ENCODE results near the gene TBC1D3B.
"Not testable (repeated sequence)": the region's sequence is repeated elsewhere in the genome, so short reads cannot be mapped to it uniquely, and the experiment has no call there.

Gene TBC1D3B

DNA sequence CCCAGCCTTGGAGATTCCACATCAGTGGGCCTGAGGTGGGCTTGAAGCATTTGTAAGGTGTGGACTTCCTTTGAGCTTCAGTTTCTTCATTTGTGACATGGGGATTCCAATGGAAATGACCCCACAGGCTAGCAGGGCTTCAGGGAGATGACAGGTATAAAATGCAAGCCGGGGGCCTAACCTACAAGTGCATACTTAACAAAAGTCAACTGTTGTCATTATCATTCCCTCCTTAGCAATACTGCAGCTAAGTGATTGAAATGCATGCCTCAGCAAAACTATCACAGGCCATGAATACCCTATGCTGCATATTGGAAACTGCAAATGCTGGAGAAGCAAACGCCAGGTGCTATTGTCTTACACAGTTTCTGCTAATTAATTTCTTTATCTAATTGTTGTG is 53.0 kb downstream of the TBC1D3B start:
- H3K4me1 ChIP-seq (ENCODE audit: insufficient read depth, low read length, severe bottlenecking) = peaks cover 4% of the 10 kb centered on the region
- no peaks in the 10 kb centered on the region for H3K9me2 ChIP-seq (ENCODE audit: low read depth, low read length)
- H4K20me1 ChIP-seq (ENCODE audit: insufficient read depth, low read length) = no peaks in the 10 kb centered on the region
- H3K27me3 ChIP-seq (ENCODE audit: insufficient read depth, low read length) = no peaks in the 10 kb centered on the region
- H3F3A ChIP-seq (ENCODE audit: insufficient read depth, low read length) = no peaks in the 10 kb centered on the region
- H2AFZ ChIP-seq (ENCODE audit: low read length) = no peak overlapping the region
- H3K27ac ChIP-seq (ENCODE audit: low read depth, low read length, poor library complexity, severe bottlenecking) = no peak overlapping the region
- H3K4me3 ChIP-seq (ENCODE audit: low read depth, low read length, poor library complexity, severe bottlenecking) = no peak overlapping the region
- no peak overlapping the region for H3K4me2 ChIP-seq (ENCODE audit: low read length)
- peaks cover 9% of the 10 kb centered on the region; the same call in 1 of the 2 replicates for H3K9me3 ChIP-seq (ENCODE audit: low read length)
- H3K9ac ChIP-seq (ENCODE audit: low read length) = no peak overlapping the region
- TF ChIP-seq, protein P1, sequence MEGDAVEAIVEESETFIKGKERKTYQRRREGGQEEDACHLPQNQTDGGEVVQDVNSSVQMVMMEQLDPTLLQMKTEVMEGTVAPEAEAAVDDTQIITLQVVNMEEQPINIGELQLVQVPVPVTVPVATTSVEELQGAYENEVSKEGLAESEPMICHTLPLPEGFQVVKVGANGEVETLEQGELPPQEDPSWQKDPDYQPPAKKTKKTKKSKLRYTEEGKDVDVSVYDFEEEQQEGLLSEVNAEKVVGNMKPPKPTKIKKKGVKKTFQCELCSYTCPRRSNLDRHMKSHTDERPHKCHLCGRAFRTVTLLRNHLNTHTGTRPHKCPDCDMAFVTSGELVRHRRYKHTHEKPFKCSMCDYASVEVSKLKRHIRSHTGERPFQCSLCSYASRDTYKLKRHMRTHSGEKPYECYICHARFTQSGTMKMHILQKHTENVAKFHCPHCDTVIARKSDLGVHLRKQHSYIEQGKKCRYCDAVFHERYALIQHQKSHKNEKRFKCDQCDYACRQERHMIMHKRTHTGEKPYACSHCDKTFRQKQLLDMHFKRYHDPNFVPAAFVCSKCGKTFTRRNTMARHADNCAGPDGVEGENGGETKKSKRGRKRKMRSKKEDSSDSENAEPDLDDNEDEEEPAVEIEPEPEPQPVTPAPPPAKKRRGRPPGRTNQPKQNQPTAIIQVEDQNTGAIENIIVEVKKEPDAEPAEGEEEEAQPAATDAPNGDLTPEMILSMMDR (IDR thresholded peaks at IDR 0.05; ENCODE audit: low read length) = no peak
- no peak for TF ChIP-seq EZH2 (IDR thresholded peaks at IDR 0.05; ENCODE audit: borderline replicate concordance, low read length)
- H3K36me3 ChIP-seq (ENCODE audit: insufficient read depth, low read length) = no peaks in the 10 kb centered on the region
- no peaks in the 10 kb centered on the region for H3K79me2 ChIP-seq (ENCODE audit: insufficient read depth, low read length)

DNA sequence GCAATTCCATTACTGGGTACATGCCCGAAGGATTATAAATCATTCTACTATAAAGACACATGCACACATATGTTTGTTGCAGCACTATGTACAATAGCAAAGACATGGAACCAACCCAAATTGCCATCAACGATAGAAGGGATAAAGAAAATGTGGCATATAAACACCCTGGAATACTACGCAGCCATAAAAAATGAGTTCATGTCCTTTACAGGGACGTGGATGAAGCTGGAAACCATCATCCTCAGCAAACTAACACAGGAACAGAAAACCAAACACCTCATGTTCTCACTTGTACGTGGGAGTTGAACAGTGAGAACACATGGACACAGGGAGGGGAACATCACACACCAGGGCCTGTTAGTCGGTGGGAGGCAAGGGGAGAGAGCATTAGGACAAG is 55.3 kb downstream of the TBC1D3B start:
- H2AFZ ChIP-seq (ENCODE audit: low read length); H4K20me1 ChIP-seq (ENCODE audit: insufficient read depth, low read length); H3K4me2 ChIP-seq (ENCODE audit: low read length); H3K4me3 ChIP-seq (ENCODE audit: low read depth, low read length, poor library complexity, severe bottlenecking); H3K36me3 ChIP-seq (ENCODE audit: insufficient read depth, low read length); H3K9me2 ChIP-seq (ENCODE audit: low read depth, low read length); H3K79me2 ChIP-seq (ENCODE audit: insufficient read depth, low read length); H3K27me3 ChIP-seq (ENCODE audit: insufficient read depth, low read length); H3F3A ChIP-seq (ENCODE audit: insufficient read depth, low read length); H3K9me3 ChIP-seq (ENCODE audit: low read length); H3K4me1 ChIP-seq (ENCODE audit: insufficient read depth, low read length, severe bottlenecking); H3K27ac ChIP-seq (ENCODE audit: low read depth, low read length, poor library complexity, severe bottlenecking); H3K9ac ChIP-seq (ENCODE audit: low read length): not testable (repeated sequence)

DNA sequence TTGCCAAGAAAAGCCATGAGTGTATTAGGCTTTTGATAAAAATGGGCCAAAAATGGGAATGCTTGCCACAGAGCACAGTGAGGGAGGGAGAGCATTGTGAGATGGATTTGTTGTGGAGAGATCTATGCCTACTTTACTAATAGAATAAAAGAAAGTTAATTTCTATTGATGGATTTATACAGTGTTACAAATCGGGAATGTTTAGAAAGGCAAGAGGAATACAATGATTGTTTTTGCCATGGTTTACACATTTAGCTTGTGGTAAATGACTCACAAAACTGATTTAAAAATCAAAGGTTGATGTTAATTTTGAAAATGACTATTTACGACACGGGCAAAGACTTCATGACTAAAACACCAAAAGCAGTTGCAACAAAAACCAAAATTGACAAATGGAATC is 56.2 kb downstream of the TBC1D3B start:
- Histone ChIP-seq H3K9ac (ENCODE audit: low read length) (no peak overlapping the region), H3K4me3 (ENCODE audit: low read depth, low read length, poor library complexity, severe bottlenecking) (no peak overlapping the region), H2AFZ (ENCODE audit: low read length) (no peak overlapping the region), H4K20me1 (ENCODE audit: insufficient read depth, low read length) (no peaks in the 10 kb centered on the region), H3K9me3 (ENCODE audit: low read length) (peaks cover 5% of the 10 kb centered on the region; the same call in 1 of the 2 replicates), H3K27ac (ENCODE audit: low read depth, low read length, poor library complexity, severe bottlenecking) (no peak overlapping the region), H3K79me2 (ENCODE audit: insufficient read depth, low read length) (no peaks in the 10 kb centered on the region), H3K4me1 (ENCODE audit: insufficient read depth, low read length, severe bottlenecking) (no peaks in the 10 kb centered on the region), H3F3A (ENCODE audit: insufficient read depth, low read length) (no peaks in the 10 kb centered on the region), H3K36me3 (ENCODE audit: insufficient read depth, low read length) (no peaks in the 10 kb centered on the region), H3K27me3 (ENCODE audit: insufficient read depth, low read length) (no peaks in the 10 kb centered on the region), H3K9me2 (ENCODE audit: low read depth, low read length) (no peaks in the 10 kb centered on the region), H3K4me2 (ENCODE audit: low read length) (no peak overlapping the region)
- TF ChIP-seq EZH2 (IDR thresholded peaks at IDR 0.05; ENCODE audit: borderline replicate concordance, low read length) = no peak
- TF ChIP-seq, protein P1 (IDR thresholded peaks at IDR 0.05; ENCODE audit: low read length) = no peak

DNA sequence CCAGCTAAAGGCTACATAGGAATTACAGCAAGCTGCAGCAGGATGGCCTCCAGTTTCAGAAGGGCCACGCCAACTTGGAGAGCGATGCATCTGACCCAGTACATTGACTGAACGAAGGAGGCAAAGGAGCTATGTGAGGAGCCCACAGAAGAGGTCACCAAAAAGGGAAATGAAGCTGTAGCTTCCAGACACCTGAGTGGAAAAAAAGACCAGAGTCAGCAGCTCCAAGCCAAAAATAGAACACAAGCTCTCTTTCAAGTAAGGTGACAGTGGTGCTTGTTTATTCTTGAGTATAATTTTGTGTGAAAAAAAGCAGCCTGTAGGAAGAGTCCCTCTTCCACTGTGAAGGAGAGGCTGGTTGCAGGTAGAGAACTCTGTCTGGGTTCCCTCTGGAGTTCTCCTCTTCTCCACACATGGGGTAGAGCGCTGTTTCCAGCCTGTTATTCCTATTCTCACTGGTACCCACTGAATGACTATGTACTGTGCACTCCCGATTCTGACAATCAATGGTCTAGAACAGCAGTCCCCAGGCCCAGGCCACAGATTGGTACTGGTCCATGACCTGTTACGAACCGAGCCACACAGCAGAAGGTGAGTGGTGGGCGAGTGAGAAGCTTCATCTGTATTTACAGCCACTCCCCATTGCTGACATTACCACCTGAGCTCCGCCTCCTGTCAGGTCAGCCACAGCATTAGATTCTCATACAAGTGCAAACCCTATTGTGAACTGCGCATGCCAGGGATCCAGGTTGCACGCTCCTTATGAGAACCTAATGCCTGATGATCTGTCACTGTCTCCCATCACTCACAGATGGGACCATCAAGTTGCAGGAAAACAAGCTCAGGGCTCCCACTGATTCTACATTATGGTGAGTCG is 57.7 kb downstream of the TBC1D3B start:
- no peaks in the 10 kb centered on the region for H3K9me2 ChIP-seq (ENCODE audit: low read depth, low read length)
- no peak overlapping the region for H3K4me2 ChIP-seq (ENCODE audit: low read length)
- no peaks in the 10 kb centered on the region for H3K79me2 ChIP-seq (ENCODE audit: insufficient read depth, low read length)
- H3K9me3 ChIP-seq (ENCODE audit: low read length) = no peaks in the 10 kb centered on the region
- H3F3A ChIP-seq (ENCODE audit: insufficient read depth, low read length) = no peaks in the 10 kb centered on the region
- H3K9ac ChIP-seq (ENCODE audit: low read length) = no peak overlapping the region
- no peaks in the 10 kb centered on the region for H4K20me1 ChIP-seq (ENCODE audit: insufficient read depth, low read length)
- no peak overlapping the region for H3K27ac ChIP-seq (ENCODE audit: low read depth, low read length, poor library complexity, severe bottlenecking)
- no peak overlapping the region for H2AFZ ChIP-seq (ENCODE audit: low read length)
- H3K36me3 ChIP-seq (ENCODE audit: insufficient read depth, low read length) = no peaks in the 10 kb centered on the region
- H3K4me3 ChIP-seq (ENCODE audit: low read depth, low read length, poor library complexity, severe bottlenecking) = no peak overlapping the region
- TF ChIP-seq EZH2 (IDR thresholded peaks at IDR 0.05; ENCODE audit: borderline replicate concordance, low read length) = no peak
- TF ChIP-seq, protein P1 (IDR thresholded peaks at IDR 0.05; ENCODE audit: low read length) = no peak
- no peaks in the 10 kb centered on the region for H3K27me3 ChIP-seq (ENCODE audit: insufficient read depth, low read length)
- H3K4me1 ChIP-seq (ENCODE audit: insufficient read depth, low read length, severe bottlenecking) = no peaks in the 10 kb centered on the region

Measured in OCI-LY1 (cell line).